Bronchial epithelial cell (primary cell): ENCODE data around the gene DRG1. TPM values are rescaled to one million over a fixed set of nuclear protein-coding genes. Genes with fewer than 3 reads are reported as not detected.
"Not testable (repeated sequence)": the region's sequence is repeated elsewhere in the genome, so short reads cannot be mapped to it uniquely, and the experiment has no call there.

Experiments used
- DNase-seq: peaks from one replicate; pipeline ENCODE4 v3.0.0-alpha.2; 2010; ENCODE audit warnings: low read depth
- FAIRE-seq: peaks from 2 replicates; lab custom pipeline; 2011; peaks lifted over from hg19 to GRCh38; lab: Jason Lieb, UNC
- H3K27me3 ChIP-seq: 2 replicates; pipeline ENCODE4 v1.5.1; 2011; ENCODE audit warnings: low read length; ENCODE audit not compliant: control insufficient read depth, insufficient read depth
- H3K36me3 ChIP-seq: 2 replicates; pipeline ENCODE4 v1.5.1; 2011; ENCODE audit warnings: low read length; ENCODE audit not compliant: control insufficient read depth, insufficient read depth
- H3K4me3 ChIP-seq: 2 replicates; pipeline ENCODE4 v1.5.1; 2011; ENCODE audit warnings: mild to moderate bottlenecking, low read depth, low read length, control low read depth
- total RNA-seq: library from RNA; depleted of rRNA; stranded (reverse); fragments of >200 nt; gene quantifications from 2 replicates; pipeline ENCODE4 v1.2.1, GENCODE V29; 2014
- TF ChIP-seq, protein P1 (sequence below): IDR thresholded peaks from 2 replicates; pipeline ENCODE4 v1.5.1; 2011; ENCODE audit warnings: mild to moderate bottlenecking, moderate library complexity, low read length, control low read depth, inconsistent platforms; ENCODE audit not compliant: insufficient read depth, severe bottlenecking

Gene DRG1
- total RNA-seq, 1 donor from 2014 or later: 74.2 TPM

DNA sequence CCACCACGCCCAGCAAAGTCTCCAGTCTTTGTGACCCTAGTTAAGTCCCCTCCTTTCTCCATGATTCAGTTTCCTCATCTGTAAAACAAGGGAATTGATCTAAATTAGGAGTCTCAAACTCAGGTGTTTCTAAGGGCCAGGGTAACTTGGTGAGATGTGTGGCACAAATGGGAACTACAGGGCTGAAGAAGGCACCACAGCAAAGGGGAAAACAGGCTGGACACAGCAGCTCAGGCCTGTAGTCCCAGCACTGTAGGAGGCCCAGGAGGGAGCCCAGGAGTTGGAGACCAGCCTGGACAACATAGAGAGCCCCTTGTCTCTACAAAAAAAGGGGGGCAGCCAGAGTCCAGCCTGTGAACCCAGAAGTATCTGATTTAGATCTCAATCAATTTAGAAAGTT, 37.7 kb upstream of the DRG1 start:
- no peaks in the 10 kb centered on the region for H3K27me3 ChIP-seq
- H3K36me3 ChIP-seq: no peaks in the 10 kb centered on the region
- TF ChIP-seq, protein P1, sequence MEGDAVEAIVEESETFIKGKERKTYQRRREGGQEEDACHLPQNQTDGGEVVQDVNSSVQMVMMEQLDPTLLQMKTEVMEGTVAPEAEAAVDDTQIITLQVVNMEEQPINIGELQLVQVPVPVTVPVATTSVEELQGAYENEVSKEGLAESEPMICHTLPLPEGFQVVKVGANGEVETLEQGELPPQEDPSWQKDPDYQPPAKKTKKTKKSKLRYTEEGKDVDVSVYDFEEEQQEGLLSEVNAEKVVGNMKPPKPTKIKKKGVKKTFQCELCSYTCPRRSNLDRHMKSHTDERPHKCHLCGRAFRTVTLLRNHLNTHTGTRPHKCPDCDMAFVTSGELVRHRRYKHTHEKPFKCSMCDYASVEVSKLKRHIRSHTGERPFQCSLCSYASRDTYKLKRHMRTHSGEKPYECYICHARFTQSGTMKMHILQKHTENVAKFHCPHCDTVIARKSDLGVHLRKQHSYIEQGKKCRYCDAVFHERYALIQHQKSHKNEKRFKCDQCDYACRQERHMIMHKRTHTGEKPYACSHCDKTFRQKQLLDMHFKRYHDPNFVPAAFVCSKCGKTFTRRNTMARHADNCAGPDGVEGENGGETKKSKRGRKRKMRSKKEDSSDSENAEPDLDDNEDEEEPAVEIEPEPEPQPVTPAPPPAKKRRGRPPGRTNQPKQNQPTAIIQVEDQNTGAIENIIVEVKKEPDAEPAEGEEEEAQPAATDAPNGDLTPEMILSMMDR: no peak
- H3K4me3 ChIP-seq: no peak overlapping the region
- no peak for FAIRE-seq
- DNase-seq: no peak

DNA sequence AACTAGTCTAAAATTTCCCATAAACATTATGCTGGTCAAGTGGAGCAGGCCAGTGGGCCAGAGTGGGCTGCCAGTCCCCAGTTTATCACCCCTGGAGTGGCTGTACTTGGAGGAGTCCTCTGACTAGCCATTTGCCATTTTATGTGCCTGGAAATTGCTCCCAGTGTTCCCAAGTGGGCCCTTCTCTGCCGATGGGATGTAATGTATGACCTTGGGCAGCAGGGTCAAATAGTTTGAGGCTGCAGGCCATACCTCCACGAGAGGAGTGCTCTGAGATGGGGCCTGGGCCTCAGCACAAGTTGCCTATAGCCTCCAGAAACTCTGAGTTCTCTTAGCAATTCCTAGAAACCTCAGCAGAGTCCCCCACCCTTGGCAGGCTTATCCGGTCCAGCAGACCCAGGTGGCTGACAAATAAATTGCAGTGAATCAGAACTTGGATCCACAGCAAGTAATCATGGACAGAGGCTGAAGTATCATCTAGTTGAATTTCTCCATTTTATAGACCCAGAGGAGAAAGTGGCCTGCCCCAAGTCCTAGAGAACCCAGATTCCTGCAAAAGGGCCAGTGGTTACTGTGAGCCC, 35.4 kb upstream of the DRG1 start:
- Histone ChIP-seq H3K4me3 (no peak overlapping the region), H3K36me3 (no peaks in the 10 kb centered on the region), H3K27me3 (no peaks in the 10 kb centered on the region)
- FAIRE-seq (no peak), DNase-seq (no peak)
- TF ChIP-seq, protein P1: no peak

DNA sequence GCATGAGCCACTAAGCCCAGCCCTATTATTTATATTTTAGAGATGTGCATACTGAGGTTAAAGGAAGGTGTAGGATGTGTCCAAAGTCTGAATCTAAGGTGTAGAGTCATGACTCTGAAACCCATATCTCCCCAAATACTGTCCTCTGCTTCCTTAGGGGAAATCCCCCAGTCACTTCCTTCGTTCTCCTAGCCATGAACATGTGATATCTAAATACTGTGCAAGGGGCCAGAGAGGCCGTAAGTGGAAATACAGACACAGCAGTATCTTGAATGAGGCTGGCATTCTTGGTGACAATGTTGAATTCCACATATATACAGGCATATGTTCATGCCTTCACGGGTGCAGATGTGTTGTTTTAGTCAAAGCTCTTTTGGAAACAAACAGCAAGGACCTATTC, 32.0 kb upstream of the DRG1 start:
- no peaks in the 10 kb centered on the region for H3K36me3 ChIP-seq
- FAIRE-seq (no peak), DNase-seq (no peak)
- H3K4me3 ChIP-seq: no peak overlapping the region
- H3K27me3 ChIP-seq: no peaks in the 10 kb centered on the region
- TF ChIP-seq, protein P1: no peak

DNA sequence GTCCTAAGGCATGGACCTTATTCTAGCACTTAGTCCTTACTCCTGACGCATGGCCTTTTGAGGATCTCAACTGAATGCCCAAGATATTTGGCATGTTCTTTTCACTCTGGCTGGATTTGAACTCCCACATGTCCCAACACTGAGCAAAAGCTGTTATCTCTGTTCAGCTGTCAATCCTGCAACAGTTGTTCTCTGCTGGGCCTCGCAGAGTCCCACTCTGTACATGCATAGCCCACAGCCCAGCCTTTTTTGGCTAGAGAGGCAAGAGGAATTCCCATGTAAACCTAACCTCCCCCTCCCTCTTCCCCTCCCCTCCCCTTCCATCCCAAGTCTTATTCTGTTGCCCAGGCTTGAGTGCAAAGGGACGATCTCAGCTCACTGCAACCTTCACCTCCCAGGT, 21.8 kb upstream of the DRG1 start:
- Histone ChIP-seq H3K4me3 (no peak overlapping the region), H3K27me3 (no peaks in the 10 kb centered on the region), H3K36me3 (no peaks in the 10 kb centered on the region)
- FAIRE-seq (no peak), DNase-seq (no peak)
- TF ChIP-seq, protein P1: no peak

DNA sequence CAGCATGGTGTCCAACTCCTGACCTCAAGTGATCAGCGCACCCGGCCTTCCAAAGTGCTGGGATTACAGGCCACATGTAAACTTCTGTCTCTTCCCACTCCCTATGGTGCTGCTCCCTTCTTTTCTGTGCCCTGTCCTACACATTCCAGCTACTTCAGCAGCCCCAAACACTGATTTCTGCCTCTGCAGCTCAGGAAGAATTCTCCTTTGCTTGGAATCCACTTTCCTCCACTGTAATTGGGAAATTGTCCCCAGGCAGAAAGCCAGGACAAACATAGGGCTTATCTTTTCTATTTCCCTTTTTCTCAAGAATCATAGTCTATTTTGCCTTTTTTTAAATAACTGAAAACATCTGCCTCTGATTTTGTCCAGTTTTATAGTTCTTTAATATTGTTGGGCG, 21.3 kb upstream of the DRG1 start:
- TF ChIP-seq, protein P1: no peak
- DNase-seq: no peak
- no peak for FAIRE-seq

DNA sequence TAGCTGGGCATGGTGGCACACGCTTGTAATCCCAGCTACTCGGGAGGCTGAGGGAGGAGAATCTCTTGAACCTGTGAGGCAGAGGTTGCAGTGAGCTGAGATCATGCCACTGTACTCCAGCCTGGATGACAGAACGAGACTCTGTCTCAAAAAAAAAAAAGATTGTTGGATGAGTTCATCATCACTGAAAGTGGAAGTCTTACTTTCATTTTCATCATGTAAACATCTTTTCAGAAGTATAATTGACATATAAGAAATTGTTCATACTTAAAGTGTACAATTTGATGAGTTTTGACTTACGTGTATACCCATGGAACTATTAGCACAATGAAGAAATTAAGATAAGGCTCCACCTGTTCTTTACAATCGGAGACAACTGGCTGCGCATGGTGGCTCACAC, 20.8 kb upstream of the DRG1 start:
- H3K4me3 ChIP-seq, FAIRE-seq, H3K36me3 ChIP-seq, DNase-seq, H3K27me3 ChIP-seq: not testable (repeated sequence)

More for the DNA sequence above, 21.3 kb upstream of the DRG1 start:
- Histone ChIP-seq H3K4me3 (no peak overlapping the region), H3K27me3 (no peaks in the 10 kb centered on the region), H3K36me3 (no peaks in the 10 kb centered on the region)
